H1 (cell line): Measurements from ENCODE around the gene RAB11FIP3. TPM values are rescaled to one million over a fixed set of nuclear protein-coding genes. Genes with fewer than 3 reads are reported as not detected.

ENCODE experiments used
- CTCF ChIA-PET: fragments of 300-600 bp; sonication (Branson Sonifier 250); formaldehyde crosslinking; loops from one replicate; lab custom pipeline; 2021; ENCODE audit not compliant: partially characterized antibody; lab: Charles Lee
- POLR2A ChIA-PET: fragments of 300-600 bp; sonication (Branson Sonifier 250); formaldehyde crosslinking; loops from one replicate; lab custom pipeline; 2021; ENCODE audit warnings: inconsistent platforms; ENCODE audit not compliant: partially characterized antibody; lab: Charles Lee
- DNase-seq, 2 experiments: peaks; one replicate each; pipeline versions ENCODE4 v3.0.0 to v3.0.0-alpha.2; 2010 to 2022; ENCODE audit warnings: low spot score in 2 of 2, low read depth in 1 of 2, mixed read lengths in 1 of 2
- FAIRE-seq: peaks from 2 replicates; lab custom pipeline; 2011; peaks lifted over from hg19 to GRCh38; lab: Jason Lieb, UNC
- H2AFZ ChIP-seq: 2 replicates; pipeline ENCODE4 v1.8.1; 2012; ENCODE audit warnings: low read length, inconsistent platforms
- H2AK5ac ChIP-seq: 2 replicates; pipeline ENCODE4 v1.6.1; 2013; ENCODE audit warnings: low read depth, low read length
- H2BK120ac ChIP-seq: replicated peaks from 2 replicates; pipeline ENCODE3; 2013; ENCODE audit warnings: low read depth, low read length, inconsistent platforms
- H2BK12ac ChIP-seq: 2 replicates; pipeline ENCODE4 v1.6.1; 2013; ENCODE audit warnings: low read depth, low read length
- H2BK15ac ChIP-seq: 2 replicates; pipeline ENCODE4 v1.6.1; 2013; ENCODE audit warnings: low read length
- H2BK20ac ChIP-seq: 2 replicates; pipeline ENCODE4 v1.6.1; 2013; ENCODE audit warnings: low read length
- H2BK5ac ChIP-seq: 2 replicates; pipeline ENCODE4 v1.6.1; 2013; ENCODE audit warnings: low read depth, low read length
- H3K14ac ChIP-seq: 2 replicates; pipeline ENCODE4 v1.6.1; 2013; ENCODE audit warnings: inconsistent platforms; ENCODE audit not compliant: insufficient read length
- H3K18ac ChIP-seq: 2 replicates; pipeline ENCODE4 v1.6.1; 2013; ENCODE audit warnings: low read length; ENCODE audit errors: extremely low read depth
- H3K23ac ChIP-seq: 2 replicates; pipeline ENCODE4 v1.6.1; 2013; ENCODE audit warnings: inconsistent platforms; ENCODE audit not compliant: insufficient read length
- H3K23me2 ChIP-seq: 2 replicates; pipeline ENCODE4 v1.6.1; 2013; ENCODE audit warnings: low read depth, low read length
- H3K27ac ChIP-seq: 2 replicates; pipeline ENCODE4 v1.6.1; 2011; ENCODE audit warnings: low read depth, low read length, inconsistent platforms
- H3K27me3 ChIP-seq, 4 experiments: replicated peaks in 1 of 4; 1 replicate in 1 of 4; 2 replicates in 3 of 4; pipeline versions ENCODE4 v1.6.1 to v1.8.1; 2011 to 2013; ENCODE audit warnings: low read length in 3 of 4, mild to moderate bottlenecking in 3 of 4, inconsistent platforms in 2 of 4, mixed read lengths in 2 of 4, moderate library complexity in 1 of 4; ENCODE audit not compliant: control insufficient read depth in 3 of 4, insufficient read depth in 3 of 4; ENCODE audit errors: extremely low read depth in 1 of 4
- H3K36me3 ChIP-seq, 4 experiments: 2 replicates each; pipeline versions ENCODE4 v1.6.1 to v1.8.1; 2011 to 2013; ENCODE audit warnings: mild to moderate bottlenecking in 4 of 4, low read length in 3 of 4, moderate library complexity in 2 of 4, control low read depth in 1 of 4, inconsistent platforms in 1 of 4; ENCODE audit not compliant: insufficient read depth in 4 of 4, control insufficient read depth in 2 of 4
- H3K4ac ChIP-seq: replicated peaks from 2 replicates; pipeline ENCODE3; 2013; ENCODE audit warnings: low read length, low read depth, mixed read lengths, inconsistent platforms; ENCODE audit not compliant: insufficient read length
- H3K4me1 ChIP-seq, 4 experiments: replicated peaks in 1 of 4; 1 replicate in 1 of 4; 2 replicates in 3 of 4; pipeline versions ENCODE4 v1.6.1 to v1.8.1; 2011 to 2013; ENCODE audit warnings: low read length in 3 of 4, inconsistent platforms in 2 of 4, mixed read lengths in 1 of 4; ENCODE audit not compliant: insufficient read depth in 4 of 4, control insufficient read depth in 3 of 4
- H3K4me2 ChIP-seq, 2 experiments: 2 replicates each; pipeline versions ENCODE4 v1.6.1 to v1.8.1; 2011 to 2013; ENCODE audit warnings: low read depth in 2 of 2, low read length in 2 of 2, control low read depth in 1 of 2, inconsistent platforms in 1 of 2, mild to moderate bottlenecking in 1 of 2; ENCODE audit not compliant: insufficient read depth in 1 of 2
- H3K4me3 ChIP-seq, 4 experiments: fragments of 200-600, 300-600 bp in 1 of 4; sonication (generic), shearing (Covaris generic), sonication (Bioruptor Twin) in 1 of 4; 2 replicates each; pipeline versions ENCODE4 v1.5.1 to v1.8.1; 2011 to 2016; ENCODE audit warnings: low read length in 4 of 4, low read depth in 3 of 4, control low read depth in 2 of 4, inconsistent platforms in 2 of 4, mild to moderate bottlenecking in 2 of 4, mixed read lengths in 1 of 4, moderate library complexity in 1 of 4; ENCODE audit not compliant: insufficient read depth in 2 of 4; ENCODE audit errors: extremely low read depth in 1 of 4
- H3K56ac ChIP-seq: replicated peaks from 2 replicates; pipeline ENCODE3; 2013; ENCODE audit warnings: low read depth, mild to moderate bottlenecking, mixed read lengths, low read length, inconsistent platforms; ENCODE audit not compliant: insufficient read length
- H3K79me1 ChIP-seq: 2 replicates; pipeline ENCODE4 v1.6.1; 2013; ENCODE audit warnings: low read depth, low read length, control low read depth
- H3K79me2 ChIP-seq, 2 experiments: 2 replicates each; pipeline versions ENCODE4 v1.6.1 to v1.8.1; 2012 to 2013; ENCODE audit warnings: low read length in 2 of 2, mild to moderate bottlenecking in 2 of 2, inconsistent platforms in 1 of 2; ENCODE audit not compliant: insufficient read depth in 2 of 2, control insufficient read depth in 1 of 2
- H3K9ac ChIP-seq, 4 experiments: replicated peaks in 1 of 4; 1 replicate in 1 of 4; 2 replicates in 3 of 4; pipeline versions ENCODE4 v1.6.1 to v1.8.1; 2011 to 2013; ENCODE audit warnings: low read depth in 3 of 4, low read length in 3 of 4, control low read depth in 2 of 4, mild to moderate bottlenecking in 2 of 4, moderate library complexity in 2 of 4, inconsistent platforms in 1 of 4; ENCODE audit errors: extremely low read depth in 1 of 4
- H3K9me3 ChIP-seq, 2 experiments: 2 replicates each; pipeline versions ENCODE4 v1.6.1 to v1.8.1; 2012 to 2013; ENCODE audit warnings: mild to moderate bottlenecking in 2 of 2, moderate library complexity in 2 of 2, control low read depth in 1 of 2, inconsistent platforms in 1 of 2, low read depth in 1 of 2, low read length in 1 of 2, mixed read lengths in 1 of 2; ENCODE audit not compliant: insufficient read depth in 2 of 2
- H4K20me1 ChIP-seq, 2 experiments: replicated peaks in 1 of 2; 2 replicates each; pipeline versions ENCODE3 to v1.8.1; 2011 to 2013; ENCODE audit warnings: inconsistent platforms in 2 of 2, low read length in 2 of 2, mild to moderate bottlenecking in 1 of 2; ENCODE audit not compliant: insufficient read depth in 2 of 2, control insufficient read depth in 1 of 2
- H4K5ac ChIP-seq: 2 replicates; pipeline ENCODE4 v1.6.1; 2013; ENCODE audit warnings: low read length, low read depth, mixed read lengths, inconsistent platforms; ENCODE audit not compliant: insufficient read length
- H4K8ac ChIP-seq: 2 replicates; pipeline ENCODE4 v1.8.0; 2013; ENCODE audit warnings: mild to moderate bottlenecking, moderate library complexity, low read length, inconsistent platforms; ENCODE audit not compliant: insufficient read depth; ENCODE audit errors: extremely low read depth
- H4K91ac ChIP-seq: replicated peaks from 2 replicates; pipeline ENCODE3; 2013; ENCODE audit warnings: low read length, mixed read lengths, inconsistent platforms; ENCODE audit not compliant: insufficient read length
- BRCA1 ChIP-seq: IDR thresholded peaks from 2 replicates; pipeline ENCODE4 v1.6.1; 2012; ENCODE audit warnings: low read depth, low read length, improper control_type of control experiment
- CBX8 ChIP-seq: fragments of 300-800, 300-1000 bp; sonication (generic); IDR thresholded peaks from 2 replicates; pipeline ENCODE4 v1.7.1; 2016; ENCODE audit warnings: low read depth, low read length, borderline replicate concordance
- CEBPB ChIP-seq: IDR thresholded peaks from 2 replicates; pipeline ENCODE4 v1.6.1; 2012; ENCODE audit warnings: low read depth, low read length
- HDAC6 ChIP-seq: IDR thresholded peaks from one replicate; pipeline ENCODE4 v1.7.1; 2012; ENCODE audit warnings: low read depth, mild to moderate bottlenecking, inconsistent platforms, low read length, moderate library complexity
- JUND ChIP-seq: IDR thresholded peaks from 2 replicates; pipeline ENCODE4 v1.6.1; 2011; ENCODE audit warnings: mild to moderate bottlenecking, improper control_type of control experiment, low read length
- MAFK ChIP-seq: IDR thresholded peaks from 2 replicates; pipeline ENCODE4 v1.6.1; 2012; ENCODE audit warnings: low read depth, mild to moderate bottlenecking, improper control_type of control experiment, low read length
- POU5F1 ChIP-seq: IDR thresholded peaks from 2 replicates; pipeline ENCODE4 v1.6.1; 2011; ENCODE audit warnings: low read depth, mild to moderate bottlenecking, low read length, moderate library complexity
- SIRT6 ChIP-seq: IDR thresholded peaks from one replicate; pipeline ENCODE4 v1.7.1; 2012; ENCODE audit warnings: low read length, inconsistent platforms
- SP1 ChIP-seq: IDR thresholded peaks from 2 replicates; pipeline ENCODE4 v1.6.1; 2011; ENCODE audit warnings: low read depth, low read length
- TBP ChIP-seq: IDR thresholded peaks from 2 replicates; pipeline ENCODE4 v1.6.1; 2011; ENCODE audit warnings: low read depth, low read length, improper control_type of control experiment
- TCF12 ChIP-seq: IDR thresholded peaks from 2 replicates; pipeline ENCODE4 v1.6.1; 2011; ENCODE audit warnings: low read depth, mild to moderate bottlenecking, low read length
- USF2 ChIP-seq: IDR thresholded peaks from 2 replicates; pipeline ENCODE4 v1.6.1; 2011; ENCODE audit warnings: low read length, improper control_type of control experiment
- ZNF274 ChIP-seq: IDR thresholded peaks from 2 replicates; pipeline ENCODE4 v1.7.0; 2012; ENCODE audit warnings: low read length, borderline replicate concordance; ENCODE audit errors: extremely low read depth
- WGBS, 2 experiments: shearing (Covaris generic) in 1 of 2; methylation state at CpG; one replicate each; pipeline versions ENCODE4 v1.1.6 to v1.1.7; 2013 to 2015; ENCODE audit warnings: low lambda C conversion rate in 2 of 2, mixed read lengths in 2 of 2, inconsistent platforms in 1 of 2, low coverage in 1 of 2, missing lambda C conversion rate in 1 of 2; ENCODE audit not compliant: insufficient replicate concordance in 2 of 2, insufficient coverage in 1 of 2, insufficient read length in 1 of 2; ENCODE audit errors: extremely low coverage in 1 of 2, missing lambda C conversion rate in 1 of 2; 5-methylcytosine and 5-hydroxymethylcytosine counted together
- polyA plus RNA-seq, 7 experiments: library from polyadenylated mRNA; depleted of rRNA in 3 of 7; stranded (reverse) in 5 of 7; unstranded in 2 of 7; fragments of >200 nt in 5 of 7; fragments of 200-250 nt in 2 of 7; gene quantifications; 1 replicate in 5 of 7; 2 replicates in 1 of 7; 4 replicates in 1 of 7; pipeline versions ENCODE4 v1.2.1 to v1.2.3, GENCODE V29; 2011 to 2013; ENCODE audit warnings: missing spikeins in 2 of 7, mixed read lengths in 2 of 7
- total RNA-seq: library from RNA; stranded (reverse); fragmentation: NEBNext Ultra II Directional; extraction: Animal tissue kit (Norgen Biotek cat#: 25700); gene quantifications from 2 replicates; pipeline ENCODE4 v1.2.1, GENCODE V29; 2021

The RAB11FIP3 gene
- total and polyA plus RNA-seq, 2 of the 8 experiments (the other 6 are each of a cell fraction or from before 2014, with no cell fraction given), result 9.3 to 35.2 TPM

GRCh38 chr16:424033-424622, 1.3 kb upstream of the RAB11FIP3 start:
- peak overlapping the region in 1 of 4 experiments; percentile 74; a peak in 2 of 8 replicates for H3K4me3 ChIP-seq
- H4K20me1 ChIP-seq, result peaks cover 4 to 15% of the 10 kb centered on the region in 2 experiments
- H3K79me1 ChIP-seq, result peaks cover 2% of the 10 kb centered on the region; the same call in 1 of the 2 replicates
- H3K14ac ChIP-seq, result no peak overlapping the region
- DNase-seq (no peak), FAIRE-seq (no peak)
- H4K8ac ChIP-seq, result no peak overlapping the region
- H4K5ac ChIP-seq, result no peak overlapping the region
- no peak overlapping the region for H3K27ac ChIP-seq
- H3K23ac ChIP-seq, result no peak overlapping the region
- H4K91ac ChIP-seq, result no peak overlapping the region
- no peaks in the 10 kb centered on the region for H3K9me3 ChIP-seq
- no peak overlapping the region for H3K9ac ChIP-seq
- no peak overlapping the region for H2BK120ac ChIP-seq
- H2BK12ac ChIP-seq, result 0 out of 2 replicates have a peak overlapping the region, but pooled peaks have one; percentile 39
- H3K27me3 ChIP-seq, result peaks cover 11 to 33% (median 24%) of the 10 kb centered on the region in 4 experiments
- no peak overlapping the region for H2AFZ ChIP-seq
- CTCF ChIA-PET, result interaction anchor here (0.6 to 2.9 kb wide), 10 partner anchors 10 to 159 kb away, joined by 3 to 12 read pairs (median 4); no protein-coding TSS in a partner anchor
- no peak overlapping the region for H3K18ac ChIP-seq
- H3K4me2 ChIP-seq, result peak overlapping the region in 1 of 2 experiments; percentile 86; a peak in 1 of 4 replicates
- peaks cover 0 to 23% of the 10 kb centered on the region in 2 experiments; a peak in 2 of 4 replicates for H3K79me2 ChIP-seq
- H3K4ac ChIP-seq, result no peak overlapping the region
- H3K56ac ChIP-seq, result no peak overlapping the region
- H3K23me2 ChIP-seq, result peaks cover 13% of the 10 kb centered on the region; the same call in 1 of the 2 replicates
- H2BK20ac ChIP-seq, result no peak overlapping the region
- WGBS, 2 experiments, result 90% methylated on average over 20 of the region's 20 CpGs; no CpG with 5 or more reads in 1 of the 2 experiments
- POLR2A ChIA-PET, result interaction anchor here (1.0 to 2.3 kb wide), 6 partner anchors 12 to 207 kb away, joined by 3 to 8 read pairs (median 5); partner anchors contain the start of genes DECR2 and WFIKKN1
- no peak overlapping the region for H2BK15ac ChIP-seq
- no peak overlapping the region for H2AK5ac ChIP-seq
- H2BK5ac ChIP-seq, result no peak overlapping the region
- H3K4me1 ChIP-seq, result peaks cover 0 to 15% (median 7%) of the 10 kb centered on the region in 4 experiments; a peak in 4 of 7 replicates
- no peaks in the 10 kb centered on the region for H3K36me3 ChIP-seq
- TF ChIP-seq SP1 (no peak), HDAC6 (no peak), TCF12 (no peak), CBX8 (no peak), POU5F1 (no peak), ZNF274 (no peak), JUND (no peak), MAFK (no peak), SIRT6 (no peak), CEBPB (no peak), BRCA1 (no peak), USF2 (no peak), TBP (no peak)
